Measurements from ENCODE around the gene THADA.

The THADA gene

GRCh38 chr2:43462866-43463641 is 132.8 kb downstream of the THADA start:
- H3K9me3 ChIP-seq (ENCODE audit: insufficient read depth, low read length), result no peaks in the 10 kb centered on the region
- TF ChIP-seq CTCF (IDR thresholded peaks at IDR 0.05; ENCODE audit: low read depth, low read length) (no peak), EZH2phosphoT487 (IDR thresholded peaks at IDR 0.05; ENCODE audit: low read depth) (no peak)
- H3K9ac ChIP-seq (ENCODE audit: low read length), result no peak overlapping the region
- H3K4me3 ChIP-seq (ENCODE audit: low read length), result no peak overlapping the region
- no peaks in the 10 kb centered on the region for H3K27me3 ChIP-seq (ENCODE audit: low read depth, low read length)
- no peak overlapping the region for H2AFZ ChIP-seq (ENCODE audit: low read depth, low read length)
- no peak overlapping the region for H3K27ac ChIP-seq (ENCODE audit: low read length)
- H3K4me2 ChIP-seq (ENCODE audit: low read length), result no peak overlapping the region
- no peaks in the 10 kb centered on the region for H4K20me1 ChIP-seq (ENCODE audit: insufficient read depth, low read length)
- no peaks in the 10 kb centered on the region for H3K79me2 ChIP-seq (ENCODE audit: low read length)
- peaks cover 41% of the 10 kb centered on the region for H3K4me1 ChIP-seq (ENCODE audit: low read length)
- peaks cover 3% of the 10 kb centered on the region for H3K36me3 ChIP-seq (replicated peaks; ENCODE audit: low read depth, low read length)

- H3K79me2 ChIP-seq (ENCODE audit: low read length), result no peaks in the 10 kb centered on the region
- peaks cover 43% of the 10 kb centered on the region for H3K4me1 ChIP-seq (ENCODE audit: low read length)
- no peaks in the 10 kb centered on the region for H3K27me3 ChIP-seq (ENCODE audit: low read depth, low read length)
- no peaks in the 10 kb centered on the region for H4K20me1 ChIP-seq (ENCODE audit: insufficient read depth, low read length)
- peak overlapping the region; percentile 66 for H3K4me2 ChIP-seq (ENCODE audit: low read length)
- H3K9me3 ChIP-seq (ENCODE audit: insufficient read depth, low read length), result no peaks in the 10 kb centered on the region
- peaks cover 3% of the 10 kb centered on the region for H3K36me3 ChIP-seq (replicated peaks; ENCODE audit: low read depth, low read length)
- no peak for TF ChIP-seq EZH2phosphoT487 (IDR thresholded peaks at IDR 0.05; ENCODE audit: low read depth)
- TF ChIP-seq CTCF (IDR thresholded peaks at IDR 0.05; ENCODE audit: low read depth, low read length), result no peak
- peak overlapping the region; percentile 22; the same call in 1 of the 2 replicates for H3K4me3 ChIP-seq (ENCODE audit: low read length)
- H2AFZ ChIP-seq (ENCODE audit: low read depth, low read length), result no peak overlapping the region
- peak overlapping the region; percentile 70 for H3K27ac ChIP-seq (ENCODE audit: low read length)
- peak overlapping the region; percentile 49 for H3K9ac ChIP-seq (ENCODE audit: low read length)
Measured at GRCh38 chr2:43461453-43462073, 134.3 kb downstream of the THADA start.

GRCh38 chr2:43460611-43461365 is 135.1 kb downstream of the THADA start:
- peaks cover 51% of the 10 kb centered on the region for H3K4me1 ChIP-seq (ENCODE audit: low read length)
- H2AFZ ChIP-seq (ENCODE audit: low read depth, low read length), result no peak overlapping the region
- H3K27ac ChIP-seq (ENCODE audit: low read length), result peak overlapping the region; percentile 70
- no peak overlapping the region for H3K4me3 ChIP-seq (ENCODE audit: low read length)
- peaks cover 3% of the 10 kb centered on the region for H3K36me3 ChIP-seq (replicated peaks; ENCODE audit: low read depth, low read length)
- H3K27me3 ChIP-seq (ENCODE audit: low read depth, low read length), result no peaks in the 10 kb centered on the region
- TF ChIP-seq CTCF (IDR thresholded peaks at IDR 0.05; ENCODE audit: low read depth, low read length) (no peak), EZH2phosphoT487 (IDR thresholded peaks at IDR 0.05; ENCODE audit: low read depth) (no peak)
- H3K9ac ChIP-seq (ENCODE audit: low read length), result peak overlapping the region; percentile 49
- no peaks in the 10 kb centered on the region for H3K9me3 ChIP-seq (ENCODE audit: insufficient read depth, low read length)
- H3K4me2 ChIP-seq (ENCODE audit: low read length), result peak overlapping the region; percentile 66
- H4K20me1 ChIP-seq (ENCODE audit: insufficient read depth, low read length), result no peaks in the 10 kb centered on the region
- H3K79me2 ChIP-seq (ENCODE audit: low read length), result no peaks in the 10 kb centered on the region

GRCh38 chr2:43460174-43460546 is 135.7 kb downstream of the THADA start:
- Histone ChIP-seq H2AFZ (ENCODE audit: low read depth, low read length) (no peak overlapping the region), H3K27me3 (ENCODE audit: low read depth, low read length) (no peaks in the 10 kb centered on the region), H3K36me3 (replicated peaks; ENCODE audit: low read depth, low read length) (peaks cover 3% of the 10 kb centered on the region), H3K4me1 (ENCODE audit: low read length) (peaks cover 52% of the 10 kb centered on the region), H3K9ac (ENCODE audit: low read length) (no peak overlapping the region), H3K9me3 (ENCODE audit: insufficient read depth, low read length) (no peaks in the 10 kb centered on the region), H3K4me3 (ENCODE audit: low read length) (no peak overlapping the region), H3K79me2 (ENCODE audit: low read length) (no peaks in the 10 kb centered on the region), H4K20me1 (ENCODE audit: insufficient read depth, low read length) (no peaks in the 10 kb centered on the region), H3K4me2 (ENCODE audit: low read length) (no peak overlapping the region), H3K27ac (ENCODE audit: low read length) (no peak overlapping the region)
- no peak for TF ChIP-seq EZH2phosphoT487 (IDR thresholded peaks at IDR 0.05; ENCODE audit: low read depth)
- TF ChIP-seq CTCF (IDR thresholded peaks at IDR 0.05; ENCODE audit: low read depth, low read length), result no peak
